NCI-H510A treated with DMSO at 0.1 percent for 48 hours (cell line): Measurements from ENCODE around the gene CAPZB.

Source experiments
- DNase-seq: peaks from one replicate; lab custom pipeline; 2025; lab: John Stamatoyannopoulos, UW

The CAPZB gene

DNA sequence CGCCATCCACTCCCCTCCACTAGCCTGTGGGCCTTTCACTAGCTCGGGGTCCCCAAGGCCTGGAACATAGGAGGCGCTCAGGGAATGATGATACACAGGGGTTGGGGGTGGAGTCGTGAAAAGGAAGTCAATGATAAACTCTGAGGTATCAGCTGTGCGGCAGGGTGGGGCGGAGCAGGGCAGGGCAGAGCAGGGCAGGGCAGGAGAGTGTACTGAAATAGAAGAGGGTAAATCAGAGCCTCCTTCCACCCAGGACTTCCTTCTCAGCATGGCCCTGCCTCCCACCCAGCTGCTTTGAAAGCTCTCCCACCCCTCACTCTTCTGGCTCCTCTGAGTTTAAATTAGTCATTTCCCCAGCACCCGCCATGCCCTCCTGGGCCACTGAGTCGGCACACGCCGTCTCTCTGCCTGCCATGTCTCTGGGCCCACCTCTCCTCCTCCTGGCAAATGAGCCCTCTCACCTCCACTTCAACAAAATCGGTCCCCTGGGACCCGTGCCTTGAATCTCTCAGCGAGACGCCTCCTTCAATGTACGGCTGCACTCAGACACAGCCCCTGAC lies 16.9 kb downstream of the CAPZB start:
- DNase-seq, result no peak

DNA sequence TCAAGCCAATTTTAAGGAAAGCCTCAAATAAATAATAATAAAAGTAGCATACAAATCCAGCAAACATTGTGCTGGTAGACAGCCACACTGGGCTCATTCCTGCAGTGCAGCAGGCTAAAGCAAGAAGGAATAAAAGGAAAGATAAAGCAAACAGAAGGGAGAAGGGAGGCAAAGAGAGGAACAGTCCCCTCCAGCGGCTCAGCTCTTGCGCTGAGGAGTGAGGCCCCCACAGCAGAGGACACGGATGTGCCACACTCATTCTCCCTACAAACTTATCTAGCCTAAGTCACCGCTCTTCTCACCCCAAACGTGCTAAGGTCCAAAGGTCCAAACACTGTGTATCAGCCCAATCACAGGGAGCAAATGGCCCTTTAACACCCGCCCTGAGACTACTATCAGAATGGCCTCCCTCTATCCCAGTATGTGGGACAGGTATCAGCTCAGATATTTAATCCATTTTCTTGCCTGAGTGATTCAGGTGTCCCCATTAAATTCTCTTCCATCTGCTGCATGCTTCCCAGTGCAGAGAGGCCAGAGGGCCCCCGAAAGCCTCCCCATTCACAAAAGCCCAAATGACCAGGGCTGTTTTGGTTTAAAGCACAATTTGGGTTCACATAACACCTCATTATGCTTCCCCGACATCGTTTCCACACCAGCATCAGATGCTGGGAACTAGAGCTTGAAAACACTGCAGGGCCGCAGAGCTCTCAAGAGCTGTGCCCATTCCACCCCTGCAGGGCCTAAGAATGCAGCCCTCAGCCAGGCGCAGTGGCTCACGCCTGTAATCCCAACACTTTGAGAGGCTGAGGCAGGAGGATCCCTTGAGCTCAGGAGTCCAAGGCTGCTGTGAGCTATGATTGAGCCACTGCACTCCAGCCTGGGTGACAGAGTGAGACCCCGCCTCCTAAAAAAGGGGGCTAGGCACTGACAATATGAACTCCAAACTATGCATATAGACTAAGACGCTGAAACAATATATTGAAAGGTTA lies 17.8 kb downstream of the CAPZB start:
- DNase-seq, result no peak

DNA sequence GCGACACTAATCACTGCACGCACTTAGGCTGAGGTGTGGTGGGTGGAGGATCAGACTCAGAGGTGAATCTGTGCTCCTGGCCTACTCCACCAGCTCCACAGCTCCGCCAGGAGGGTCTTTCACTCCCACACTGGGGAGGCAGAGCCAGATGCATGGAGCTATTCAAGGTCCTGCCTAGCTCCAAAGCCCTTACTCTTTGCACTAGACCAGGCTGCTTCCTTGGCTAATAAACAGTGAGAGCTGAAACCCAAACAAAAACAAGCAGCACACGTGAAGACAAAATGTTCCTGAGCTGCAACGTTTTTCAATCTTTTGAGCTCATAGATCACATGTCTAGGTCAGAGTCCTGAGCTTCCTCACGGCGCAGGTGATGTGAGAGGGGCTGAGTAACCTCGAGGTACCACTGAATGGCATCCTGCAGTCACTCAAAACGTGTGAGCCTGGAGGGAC lies 19.2 kb downstream of the CAPZB start:
- DNase-seq, result no peak

DNA sequence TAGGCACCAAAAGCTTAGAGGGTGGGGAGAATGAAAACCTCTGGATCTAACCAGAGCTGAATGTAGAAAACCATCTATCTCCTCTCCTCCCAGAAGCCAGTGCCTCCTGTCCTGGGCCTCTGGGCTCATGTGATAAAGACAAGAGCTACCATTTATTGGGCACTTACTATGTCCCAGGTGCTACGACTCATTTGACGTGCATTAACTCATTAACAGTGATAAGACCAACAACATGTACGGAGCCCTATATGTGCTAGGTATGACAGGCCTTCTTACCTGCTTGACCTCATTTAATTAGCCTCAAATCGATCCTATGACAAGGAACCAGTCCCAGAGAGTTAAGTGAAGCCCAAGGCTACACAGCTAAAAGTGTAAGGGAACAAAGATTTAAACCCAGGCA lies 19.7 kb downstream of the CAPZB start:
- DNase-seq, result no peak

DNA sequence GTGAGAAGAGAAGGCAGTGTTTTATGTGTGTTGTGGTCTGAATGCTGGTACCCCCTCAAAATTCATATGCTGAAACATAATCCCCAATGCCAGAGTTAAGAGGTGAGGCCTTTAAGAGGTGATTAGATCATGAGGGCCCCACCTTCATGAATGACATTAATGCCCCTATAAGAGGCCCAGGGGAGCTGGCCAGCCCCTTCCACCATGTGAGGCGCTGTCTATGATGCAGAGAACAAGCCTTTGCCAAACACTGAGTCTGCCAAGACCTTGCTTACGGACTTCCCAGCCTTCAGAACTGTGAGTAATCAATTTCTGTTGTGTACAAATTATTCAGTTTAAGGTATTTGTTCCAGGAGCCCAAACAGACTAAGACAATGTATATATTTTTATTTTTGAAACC lies 20.2 kb downstream of the CAPZB start:
- DNase-seq, result no peak

DNA sequence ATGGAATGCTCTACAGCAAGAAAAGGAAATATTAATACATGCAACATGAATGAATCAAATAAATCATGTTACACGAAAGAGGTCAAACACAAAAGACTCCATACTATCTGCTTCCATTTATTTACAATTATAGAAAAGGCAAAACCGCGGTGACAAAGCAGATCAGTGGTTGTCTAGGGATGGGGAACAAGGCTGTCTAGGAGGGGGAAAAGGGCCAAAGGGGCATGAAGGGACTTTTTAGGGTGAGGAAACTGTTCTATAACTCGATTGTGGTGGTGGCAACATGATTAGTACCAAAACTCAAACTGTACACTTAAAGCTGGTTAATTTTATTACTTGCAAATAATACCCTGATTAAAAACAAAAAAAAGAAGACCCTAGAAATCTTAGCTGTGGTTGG lies 20.6 kb downstream of the CAPZB start:
- DNase-seq, result no peak

DNA sequence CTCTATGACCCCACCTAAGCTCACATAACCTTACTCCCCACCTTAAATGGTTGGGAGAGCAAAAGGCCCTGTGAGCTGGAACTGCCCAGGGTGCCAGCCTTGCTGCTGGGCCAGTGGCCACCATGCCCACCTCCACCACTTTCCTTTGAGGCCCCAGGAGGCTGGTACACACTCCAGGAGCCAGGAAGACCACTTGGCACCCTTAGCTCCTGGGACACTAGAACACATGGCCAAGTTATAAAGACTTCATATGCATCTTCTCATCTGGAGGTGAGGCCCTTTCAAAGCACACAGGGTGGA lies 21.9 kb downstream of the CAPZB start:
- DNase-seq, result no peak

DNA sequence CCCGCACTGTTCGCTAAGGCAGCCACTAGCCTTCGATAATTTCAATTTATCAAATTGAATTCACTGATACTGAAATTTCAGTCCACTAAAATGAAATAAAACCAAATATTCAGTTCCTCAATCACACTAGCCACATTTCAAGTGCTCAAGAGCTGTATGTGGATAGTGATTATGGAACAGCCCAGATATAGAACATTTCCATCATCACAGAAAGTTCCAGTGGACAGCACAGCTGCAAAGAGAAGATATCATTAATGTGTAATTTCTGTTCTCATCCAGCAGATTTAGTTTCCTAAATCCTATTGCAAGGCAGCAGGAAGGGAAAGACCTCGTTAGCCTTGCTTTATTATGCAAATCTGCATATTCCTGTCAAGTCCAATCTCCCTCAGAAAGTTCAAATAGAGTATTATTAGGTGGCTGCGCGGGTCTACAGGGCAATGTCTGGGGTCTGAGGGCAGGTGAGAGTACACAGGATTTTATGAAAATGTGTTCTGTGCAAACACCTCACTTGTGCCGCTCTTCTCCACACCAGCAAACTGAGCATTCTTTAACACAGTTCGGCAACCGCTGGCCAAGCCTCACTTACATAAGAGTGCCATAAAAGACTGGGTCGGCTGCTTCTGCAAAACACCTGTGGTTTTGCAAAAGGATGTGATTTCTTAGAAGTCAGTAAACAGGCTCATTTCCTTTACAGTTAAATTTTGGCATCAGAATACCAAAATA lies 22.4 kb downstream of the CAPZB start:
- no peak for DNase-seq

DNA sequence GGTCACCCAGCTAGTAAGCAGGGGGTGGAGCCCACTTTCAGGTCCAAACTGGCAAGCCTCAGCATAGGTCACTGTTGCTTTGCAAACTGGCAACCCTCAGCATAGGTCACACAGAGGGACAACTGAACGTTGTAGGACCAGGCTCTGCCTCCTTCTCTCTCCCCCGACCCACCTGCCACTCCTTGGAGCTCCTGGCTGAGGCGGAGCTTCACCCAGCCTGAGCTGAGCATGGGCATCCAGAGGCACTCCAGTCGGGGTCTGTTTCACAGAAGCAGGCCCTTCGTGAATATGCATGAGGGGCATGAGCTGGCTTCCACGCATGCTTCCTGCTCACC lies 24.2 kb downstream of the CAPZB start:
- DNase-seq, result no peak

DNA sequence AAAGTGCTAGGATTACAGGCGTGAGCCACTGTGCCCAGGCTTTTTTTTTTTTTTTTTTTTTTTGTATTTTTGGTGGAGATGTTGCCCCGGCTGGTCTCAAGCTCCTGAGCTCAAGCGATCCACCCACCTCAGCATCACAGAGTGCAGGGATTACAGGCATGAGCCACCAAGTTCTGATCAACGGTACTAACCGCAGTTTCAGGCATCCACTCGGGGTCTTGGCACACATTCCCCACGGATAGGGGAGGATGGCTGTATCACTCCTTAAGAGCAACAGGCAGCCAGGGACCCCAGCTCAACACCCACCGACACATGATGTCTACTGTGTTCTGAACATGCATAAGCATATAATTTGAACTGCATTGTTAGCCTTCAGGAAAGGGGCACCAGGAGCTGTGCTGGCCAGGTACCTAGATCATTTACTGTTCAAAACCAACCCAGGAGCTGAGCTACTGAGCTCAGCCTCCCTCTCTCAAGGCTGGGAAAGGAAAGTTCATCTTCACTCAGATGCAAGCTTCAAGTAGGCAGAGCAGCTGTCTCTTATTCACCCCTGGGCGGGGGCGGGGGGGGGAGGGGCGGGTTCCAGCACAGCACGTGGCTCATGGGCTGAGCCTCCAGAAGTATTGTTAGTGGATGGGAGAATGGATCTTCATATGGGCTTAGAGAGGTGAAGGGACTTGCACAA lies 24.7 kb downstream of the CAPZB start:
- peak; percentile 84 for DNase-seq

DNA sequence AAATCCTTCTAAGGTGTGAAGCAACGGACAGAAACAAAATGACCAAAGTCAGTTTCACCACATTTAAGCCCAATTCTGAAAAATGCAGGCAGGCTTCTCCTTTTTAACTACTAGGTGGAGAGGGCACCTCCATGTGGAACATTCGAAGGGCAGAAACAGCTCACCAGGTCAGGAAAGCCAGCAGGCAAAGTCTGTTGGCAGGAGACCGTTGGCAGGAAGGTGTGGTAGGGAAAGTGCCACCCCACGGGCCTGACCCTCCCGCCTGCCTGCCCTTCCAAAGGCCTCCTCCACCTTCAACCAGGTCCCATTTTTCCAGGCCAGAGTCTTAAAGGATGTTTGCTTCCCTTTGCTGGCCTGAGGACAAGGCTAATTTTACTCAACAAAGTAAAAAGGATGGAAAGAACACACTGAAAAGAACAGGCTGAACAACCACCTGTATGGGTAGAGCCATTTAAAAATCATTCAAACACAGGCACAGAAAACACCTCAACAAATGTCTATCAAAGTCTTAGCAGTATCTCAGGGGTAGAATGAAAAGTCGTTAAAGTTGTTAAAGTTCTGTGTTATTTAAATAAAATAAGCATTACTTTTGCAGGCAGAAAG lies 26.4 kb downstream of the CAPZB start:
- no peak for DNase-seq

DNA sequence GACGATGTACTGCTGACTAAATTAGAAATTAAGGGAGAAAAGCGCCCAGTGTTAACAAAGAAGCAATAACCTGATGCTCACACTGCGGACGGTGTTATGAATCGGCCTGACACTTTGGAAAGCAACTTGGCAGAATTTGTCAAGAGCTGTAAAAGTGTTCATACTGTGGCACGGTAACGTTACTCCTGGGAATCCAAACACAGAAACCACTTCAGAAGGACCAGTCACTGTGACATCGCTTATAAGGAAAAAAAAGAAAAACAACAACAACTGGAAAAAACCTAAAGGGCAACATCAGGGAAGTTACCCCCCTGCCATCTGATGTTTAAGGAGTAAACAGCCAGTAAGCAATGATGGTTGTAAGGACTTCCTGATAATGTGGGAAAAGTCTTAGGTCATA lies 27.7 kb downstream of the CAPZB start:
- peak; percentile 59 for DNase-seq

DNA sequence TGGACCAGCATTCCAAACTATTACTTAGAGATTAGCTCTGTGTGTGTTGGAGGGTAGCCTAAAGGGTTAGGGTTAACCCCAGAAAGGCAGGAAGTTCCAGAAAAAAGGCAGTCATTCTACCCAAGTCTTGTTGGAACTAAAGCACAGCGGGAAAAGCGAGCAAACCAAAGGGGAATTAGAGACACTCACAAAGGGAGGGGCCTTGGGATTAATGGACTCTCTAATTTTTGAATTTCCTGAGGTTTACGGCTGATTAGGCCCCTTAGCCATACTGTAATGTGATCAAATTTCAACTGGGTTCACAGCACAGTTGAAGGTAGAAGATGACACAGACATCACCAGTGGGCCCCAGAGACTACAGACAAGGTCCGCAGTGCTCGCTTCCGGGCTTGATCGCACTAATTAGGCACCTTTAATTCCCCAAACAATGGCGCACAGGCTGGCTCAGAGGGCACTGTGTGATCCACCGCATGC lies 28.3 kb downstream of the CAPZB start:
- no peak for DNase-seq

DNA sequence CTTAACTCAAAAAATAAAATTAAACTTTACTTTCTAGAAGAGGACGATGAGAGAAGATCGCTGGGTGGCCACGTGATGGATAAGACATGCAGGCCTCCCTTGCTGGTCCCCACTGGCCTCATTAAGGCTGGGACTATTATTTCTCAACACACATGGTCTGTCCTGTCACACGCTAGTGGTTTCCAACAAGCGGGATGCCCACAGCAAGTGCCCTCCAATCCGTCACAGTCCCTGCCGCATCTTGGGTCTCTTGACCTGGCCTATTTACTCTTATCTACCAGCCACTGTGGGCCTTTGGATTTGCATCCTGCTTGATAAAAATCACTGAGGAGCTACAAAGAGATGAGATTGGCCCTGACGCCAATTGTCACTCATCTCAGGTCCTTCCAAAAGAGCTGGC lies 30.0 kb downstream of the CAPZB start:
- DNase-seq, result no peak

DNA sequence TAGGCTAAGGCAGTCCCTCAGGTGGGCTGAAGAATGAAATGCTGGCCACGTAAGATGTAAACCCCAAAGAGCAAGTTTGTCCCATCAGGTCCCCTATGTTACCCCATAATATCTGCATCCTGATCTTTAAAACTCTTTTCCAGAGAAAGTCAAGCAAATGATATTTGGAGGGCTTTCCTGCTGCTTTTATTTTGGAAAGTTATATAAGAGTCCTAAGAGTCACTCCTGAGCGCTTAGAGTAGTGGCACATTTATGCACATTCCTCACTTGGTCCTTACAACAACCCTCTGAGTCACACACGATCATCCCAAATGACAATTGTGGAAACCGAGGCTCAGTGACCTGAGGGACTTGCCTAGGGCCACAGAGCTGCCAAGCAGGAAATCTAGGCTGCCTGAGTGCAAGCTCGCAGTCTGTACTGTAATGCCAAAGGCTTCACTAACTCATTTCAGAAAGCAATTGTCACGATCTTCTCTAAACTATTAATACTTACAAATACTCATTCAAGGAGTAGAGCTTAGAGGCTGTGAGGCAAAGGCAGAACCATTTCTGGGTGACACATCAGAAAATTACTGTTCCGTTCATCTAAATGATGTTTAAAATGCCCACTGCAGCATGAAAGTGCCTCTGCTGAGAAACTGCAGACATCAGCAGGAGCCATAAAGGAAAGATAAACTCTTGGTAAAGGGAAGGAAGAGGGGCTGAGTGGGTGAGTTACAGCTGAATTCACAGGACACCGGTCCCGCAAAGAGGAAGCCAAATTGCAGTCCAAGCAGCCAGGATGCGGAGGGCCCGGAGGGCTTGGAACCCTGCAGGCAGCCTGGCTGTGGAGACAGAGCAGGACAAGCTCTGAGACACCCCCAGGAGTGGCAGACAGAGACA lies 30.8 kb downstream of the CAPZB start:
- no peak for DNase-seq

DNA sequence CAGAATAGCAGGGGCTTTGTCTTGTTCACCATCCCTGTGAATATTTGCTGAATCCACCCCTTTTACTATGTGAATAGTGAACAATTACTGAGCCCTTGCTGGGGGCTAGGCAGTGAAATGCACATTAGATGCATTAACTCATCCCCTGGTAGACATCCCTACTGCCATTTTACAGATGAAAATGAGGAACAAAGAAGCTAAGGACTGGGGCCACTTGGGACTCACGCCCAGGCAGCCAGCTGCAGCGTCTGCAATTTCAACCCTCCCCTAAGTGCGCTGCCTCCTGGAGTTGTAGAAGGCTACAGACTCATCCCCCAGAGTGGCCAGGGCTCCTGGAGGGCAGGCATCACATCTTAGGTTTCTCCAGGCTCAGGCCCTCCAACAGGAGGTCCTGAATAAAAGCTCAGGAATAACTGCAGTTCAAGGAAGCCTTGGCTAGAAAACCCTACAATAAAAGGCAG lies 31.6 kb downstream of the CAPZB start:
- DNase-seq, result no peak

DNA sequence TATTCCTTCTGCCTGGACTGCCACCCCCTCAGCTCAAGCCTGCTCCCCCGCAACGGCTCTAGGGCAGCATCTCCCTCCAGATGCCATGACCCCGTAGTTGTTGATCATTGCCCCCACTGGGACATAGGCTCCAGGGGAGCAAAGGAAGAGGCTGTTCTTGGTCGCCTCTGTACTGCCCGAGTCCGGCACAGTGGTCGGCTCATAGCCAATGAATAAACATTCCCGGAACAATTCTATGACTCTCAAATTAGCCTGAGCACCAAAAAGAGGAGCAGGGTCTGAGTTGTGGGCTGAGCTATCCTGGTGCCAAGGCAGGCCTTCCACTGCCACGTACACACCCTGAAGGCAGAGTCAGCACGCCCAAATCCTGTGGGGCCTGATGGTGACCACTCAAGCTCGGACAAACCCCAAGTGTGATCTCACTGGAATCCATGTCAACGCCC lies 33.1 kb downstream of the CAPZB start:
- DNase-seq, result no peak

DNA sequence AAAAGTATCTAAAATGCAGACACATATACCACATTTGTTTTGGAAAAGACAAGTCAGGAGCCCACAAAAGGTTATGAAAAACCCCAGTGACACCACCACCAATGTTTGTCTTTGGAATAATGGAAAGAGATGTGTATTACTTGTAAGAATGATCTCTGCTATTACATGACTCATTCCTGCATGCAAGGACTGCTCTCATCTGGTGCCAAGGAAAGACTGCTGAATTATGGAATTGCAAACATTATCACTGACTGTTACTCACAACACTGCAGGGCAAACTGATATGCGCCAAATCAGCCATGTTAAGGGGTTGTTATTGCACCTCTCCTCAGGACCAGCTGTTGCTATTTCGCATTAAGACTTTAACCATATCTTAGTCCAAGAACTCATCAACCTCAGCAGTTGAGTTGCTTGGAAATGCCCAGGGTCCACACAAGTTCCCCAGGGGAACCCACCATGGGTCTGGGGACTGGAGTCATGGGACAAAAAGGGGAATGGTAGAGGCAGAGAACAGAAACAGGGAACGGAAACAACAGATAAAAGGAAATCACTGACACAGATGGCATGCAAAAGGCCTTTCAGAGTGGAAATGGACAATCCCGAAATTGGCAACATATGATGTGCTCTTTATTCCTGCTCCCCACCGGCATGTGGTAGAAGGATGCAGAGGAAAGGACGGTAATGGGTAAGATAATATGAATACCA lies 34.4 kb downstream of the CAPZB start:
- DNase-seq, result no peak

DNA sequence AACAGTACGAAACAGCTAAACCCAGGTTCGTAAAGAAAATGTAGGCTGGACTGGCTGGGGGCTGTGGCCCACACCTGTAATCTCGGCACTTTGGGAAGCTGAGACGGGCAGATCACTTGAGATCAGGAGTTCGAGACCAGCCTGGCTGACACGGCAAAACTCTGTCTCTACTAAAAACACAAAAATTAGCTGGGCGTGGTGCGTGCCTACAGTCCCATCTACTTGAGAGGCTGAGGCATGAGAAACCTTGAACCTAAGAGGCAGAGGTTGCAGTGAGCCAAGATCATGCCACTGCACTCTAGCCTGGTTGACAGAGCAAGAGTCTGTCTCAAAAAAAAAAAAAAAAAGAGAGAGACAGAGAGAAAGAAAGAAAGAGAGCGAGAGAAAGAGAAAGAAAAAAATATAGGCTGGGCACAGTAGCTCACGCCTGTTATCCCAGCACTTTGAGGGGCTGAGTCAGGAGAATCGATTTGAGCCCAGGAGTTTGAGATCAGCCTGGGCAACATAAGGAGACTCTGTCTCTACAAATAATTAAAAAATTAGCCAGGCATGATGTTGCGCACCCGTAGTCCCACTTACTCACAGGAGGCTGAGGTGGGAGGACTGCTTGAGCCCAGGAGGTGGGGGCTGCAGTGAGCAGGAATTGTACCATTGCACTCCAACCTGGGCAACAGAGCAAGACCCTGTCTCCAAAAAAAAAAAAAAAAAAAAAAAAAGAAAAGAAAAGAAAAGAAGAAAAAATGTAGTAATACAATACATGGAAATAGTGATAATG lies 35.7 kb downstream of the CAPZB start:
- DNase-seq, result no peak
